HG02884 (cell line): ENCODE data around the gene SCT.

Experiments used
- ATAC-seq: cut with Tn5 transposase; IDR thresholded peaks from one replicate; pipeline ENCODE4 v1.9.1; 2021; ENCODE audit warnings: mild to moderate bottlenecking, moderate library complexity; ENCODE audit not compliant: unreplicated experiment

The SCT gene

DNA sequence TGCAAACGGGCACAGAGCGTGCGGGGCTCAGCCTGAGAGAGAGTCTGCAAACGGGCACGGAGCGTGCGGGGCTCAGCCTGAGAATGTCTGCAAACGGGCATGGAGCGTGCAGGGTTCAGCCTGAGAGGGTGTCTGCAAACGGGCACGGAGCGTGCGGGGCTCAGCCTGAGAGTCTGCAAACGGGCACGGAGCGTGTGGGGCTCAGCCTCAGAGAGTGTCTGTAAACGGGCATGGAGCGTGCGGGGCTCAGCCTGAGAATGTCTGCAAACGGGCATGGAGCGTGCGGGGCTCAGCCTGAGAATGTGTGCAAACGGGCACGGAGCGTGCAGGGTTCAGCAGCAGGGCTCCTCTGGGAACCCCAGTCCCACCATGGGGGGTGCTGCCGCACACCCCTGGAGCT is 37.2 kb downstream of the SCT start:
- ATAC-seq, result no peak

DNA sequence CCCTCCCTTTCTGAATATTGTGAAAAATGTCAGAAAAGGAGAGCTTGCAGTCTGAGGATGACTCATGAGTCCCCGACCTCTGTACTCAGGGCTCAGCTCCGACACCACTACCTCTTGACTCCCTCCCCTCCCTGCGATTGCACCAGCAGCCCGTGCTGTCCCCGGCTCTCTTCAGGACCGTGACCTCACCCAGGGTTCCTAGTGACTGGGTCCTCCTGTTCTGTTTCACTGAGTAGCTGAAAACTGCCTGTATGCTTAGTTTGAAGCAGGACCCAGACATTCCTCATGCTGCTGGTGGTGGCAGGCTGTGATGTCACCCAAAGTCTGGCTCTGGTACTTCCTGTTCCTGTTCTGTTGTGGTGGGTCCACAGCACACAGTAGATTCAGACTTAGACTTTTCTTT is 39.0 kb downstream of the SCT start:
- ATAC-seq, result no peak

DNA sequence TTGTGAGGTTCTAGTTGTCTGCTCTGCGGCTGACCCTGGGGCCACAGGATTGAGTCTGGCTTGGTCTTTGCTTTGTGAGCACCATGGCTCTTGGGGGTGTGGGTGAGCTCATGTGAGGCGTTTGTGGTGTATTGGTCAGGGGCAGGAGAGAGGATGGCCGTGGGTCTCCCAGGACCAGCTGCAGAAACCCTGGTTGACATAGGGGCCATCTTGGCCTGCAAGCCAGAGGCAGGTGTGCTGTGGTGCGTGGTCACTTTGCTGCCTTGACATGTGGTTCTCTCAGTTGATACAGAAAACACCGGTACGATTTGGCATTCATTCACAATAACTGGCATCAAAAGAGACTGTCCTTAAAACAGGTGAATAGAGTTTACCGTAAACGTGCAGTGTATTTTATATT is 39.4 kb downstream of the SCT start:
- no peak for ATAC-seq

DNA sequence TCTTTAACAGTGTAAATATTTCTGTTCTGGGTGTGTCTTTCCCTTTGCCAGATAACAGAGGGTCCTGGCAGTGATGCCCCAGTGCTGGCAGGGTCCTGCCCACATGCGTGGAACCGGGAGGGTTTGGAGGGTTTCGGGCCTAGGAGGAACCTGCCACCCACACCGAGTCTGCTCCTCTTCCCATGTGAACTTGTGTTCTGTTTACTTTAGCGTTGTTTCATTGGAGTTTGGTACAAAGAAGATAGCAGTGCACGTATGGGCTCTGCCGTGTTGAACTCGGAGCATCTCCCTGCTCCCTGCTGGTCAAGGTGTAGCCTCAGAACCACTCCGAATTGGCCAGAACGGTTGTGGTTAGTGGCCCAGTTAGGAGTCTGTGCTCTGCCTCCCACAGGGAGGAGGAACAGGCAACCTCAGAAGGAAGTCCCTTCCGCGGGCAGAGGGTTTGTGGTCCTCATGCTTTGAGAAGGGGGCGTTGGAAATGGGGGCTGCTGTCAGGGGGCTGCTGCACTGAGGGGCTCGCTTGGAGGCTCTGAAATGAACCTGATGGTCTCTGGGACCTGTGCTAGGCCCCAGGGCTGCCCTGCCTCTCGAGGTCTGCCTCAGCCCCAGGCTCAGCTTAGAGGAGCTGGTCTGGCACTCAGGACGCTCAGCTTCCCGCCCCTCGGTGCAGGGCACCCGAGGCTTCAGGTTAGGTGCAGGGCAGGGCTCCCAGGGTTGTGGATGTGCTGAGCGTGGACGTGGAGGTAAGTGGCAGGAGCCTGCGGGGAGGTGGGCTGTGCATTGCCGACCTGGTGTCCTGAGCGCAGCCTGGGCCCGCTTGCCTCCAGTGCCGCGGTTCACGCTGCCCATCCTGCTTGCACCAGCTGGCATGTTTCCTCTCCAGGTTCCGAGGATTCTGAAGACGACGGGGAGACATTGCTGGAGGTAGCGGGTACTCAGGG is 40.3 kb downstream of the SCT start:
- no peak for ATAC-seq

DNA sequence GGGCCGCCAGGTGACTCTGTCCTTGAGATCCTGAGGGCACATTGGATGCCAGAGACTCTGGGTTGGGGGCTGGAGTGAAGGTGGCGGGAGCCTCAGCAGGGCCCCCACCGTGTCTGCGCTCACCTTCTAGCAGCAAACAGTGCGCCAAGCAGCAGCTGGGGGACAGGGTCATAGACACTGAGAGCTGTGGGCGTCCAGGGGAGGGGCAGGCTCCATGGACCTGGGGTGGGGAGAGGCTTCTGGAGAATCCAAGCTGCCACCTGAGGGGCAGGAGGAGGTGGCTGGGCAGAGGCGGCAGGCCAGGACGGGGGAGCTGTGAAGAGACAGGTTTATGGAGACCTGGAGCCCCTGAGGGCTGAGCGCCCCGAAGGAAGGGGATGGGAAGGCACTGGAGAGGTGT is 42.7 kb downstream of the SCT start:
- no peak for ATAC-seq

DNA sequence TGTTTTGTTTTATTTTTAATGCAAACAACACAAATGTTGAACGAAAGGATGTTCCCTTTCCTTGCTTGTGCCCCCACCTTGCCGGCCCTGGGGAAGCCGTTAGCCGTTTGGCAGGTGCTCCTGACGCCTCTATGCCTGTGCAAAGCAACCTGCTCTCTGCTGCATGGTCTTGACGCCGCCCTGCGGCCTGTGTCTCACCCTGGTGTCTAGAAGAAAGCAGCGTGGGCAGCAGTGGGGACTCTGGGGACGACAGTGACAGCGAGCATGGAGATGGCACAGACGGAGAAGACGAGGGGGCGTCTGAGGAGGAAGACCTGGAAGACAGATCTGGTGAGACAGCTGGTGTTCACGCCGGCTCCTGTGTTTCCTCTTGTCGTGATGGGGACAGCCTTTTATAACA is 45.2 kb downstream of the SCT start:
- no peak for ATAC-seq

DNA sequence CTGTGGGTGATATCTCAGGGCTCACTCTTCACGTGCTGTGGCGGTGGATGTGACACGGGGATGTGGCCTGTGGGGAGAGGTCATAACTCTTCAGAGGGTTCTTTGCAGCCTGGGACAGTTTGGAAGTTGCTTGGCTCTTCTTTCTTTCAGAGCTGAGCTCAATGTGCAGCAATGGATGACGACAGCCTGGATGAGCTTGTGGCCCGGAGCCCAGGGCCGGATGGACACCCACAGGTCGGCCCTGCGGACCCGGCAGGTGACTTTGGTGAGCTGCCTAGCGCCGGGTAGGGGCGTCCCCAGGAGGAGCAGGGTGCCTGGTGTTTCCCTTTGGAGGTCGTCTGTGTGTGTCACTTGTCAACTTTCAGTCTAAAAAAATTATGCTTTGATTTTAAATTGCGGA is 45.6 kb downstream of the SCT start:
- ATAC-seq, result no peak

DNA sequence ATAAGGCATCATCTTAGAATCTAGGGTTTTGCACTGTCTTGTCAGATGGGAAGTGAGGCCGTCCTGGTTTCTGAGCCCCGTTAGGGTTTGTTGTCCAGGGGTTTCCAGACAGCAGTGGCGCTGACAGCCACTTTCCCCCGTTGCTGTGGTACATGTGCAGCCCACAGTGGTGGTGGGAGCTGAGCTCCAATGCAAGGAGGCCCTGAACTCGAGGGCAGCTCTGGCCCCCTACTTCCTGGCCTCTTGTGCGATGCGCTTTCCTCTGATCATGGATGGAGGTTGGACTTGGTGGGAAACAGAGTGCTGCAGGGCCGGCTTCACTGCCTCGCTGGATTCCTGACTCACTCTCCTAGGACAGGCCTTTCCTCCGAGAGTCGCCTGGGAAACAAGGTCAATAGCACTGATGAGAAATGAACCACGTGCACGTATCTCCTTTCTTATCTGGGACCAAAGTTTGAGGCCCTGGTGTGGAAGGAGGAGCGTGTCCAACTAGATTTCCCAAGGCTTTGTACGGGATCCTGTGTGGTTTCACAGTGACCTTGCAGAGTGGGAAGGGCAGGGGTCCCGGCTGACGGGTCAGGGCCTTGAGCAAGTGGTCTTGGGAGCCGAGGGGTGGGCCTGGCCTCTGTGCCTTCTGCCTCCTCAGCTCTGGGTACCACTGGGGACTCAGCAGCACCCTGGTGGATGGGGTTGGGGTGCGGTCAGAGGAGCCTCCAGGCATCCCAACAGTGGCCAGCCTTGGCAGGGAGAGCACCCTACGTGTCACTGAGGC is 47.0 kb downstream of the SCT start:
- ATAC-seq, result no peak

DNA sequence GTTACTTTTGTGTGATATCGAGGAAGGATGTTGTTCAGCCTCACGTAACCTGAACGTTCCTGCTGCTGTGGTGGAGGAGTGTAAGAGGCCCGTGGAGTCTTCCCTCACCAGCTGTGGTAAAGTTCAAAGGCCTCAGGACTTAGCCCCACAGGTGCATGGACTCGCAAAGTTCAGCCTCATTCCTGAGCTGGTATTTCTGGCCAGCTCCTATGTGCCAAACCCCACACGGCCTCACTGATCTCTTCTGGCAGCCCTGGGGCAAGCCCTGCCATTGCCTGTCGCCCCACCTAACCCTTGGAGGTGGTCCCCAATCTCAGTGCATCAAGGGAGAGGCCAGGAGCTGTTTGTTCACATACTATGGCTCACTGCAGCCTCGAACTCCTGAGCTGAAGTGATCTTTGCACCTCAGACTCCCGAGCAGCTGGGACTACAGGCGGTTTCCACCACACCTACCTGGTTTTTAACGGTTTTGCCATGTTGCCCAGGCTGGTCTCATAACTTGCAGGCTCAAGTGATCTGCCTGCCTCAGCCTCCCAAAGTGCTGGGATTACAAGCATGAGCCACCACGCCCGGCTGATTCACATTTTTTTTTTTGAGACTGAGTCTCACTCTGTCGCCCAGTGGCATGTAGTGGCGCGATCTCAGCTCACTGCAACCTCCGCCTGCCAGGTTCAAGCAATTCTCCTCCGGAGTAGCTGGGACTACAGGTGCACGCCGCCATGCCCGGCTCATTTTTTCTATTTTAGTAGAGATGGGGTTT is 48.5 kb downstream of the SCT start:
- ATAC-seq, result no peak

DNA sequence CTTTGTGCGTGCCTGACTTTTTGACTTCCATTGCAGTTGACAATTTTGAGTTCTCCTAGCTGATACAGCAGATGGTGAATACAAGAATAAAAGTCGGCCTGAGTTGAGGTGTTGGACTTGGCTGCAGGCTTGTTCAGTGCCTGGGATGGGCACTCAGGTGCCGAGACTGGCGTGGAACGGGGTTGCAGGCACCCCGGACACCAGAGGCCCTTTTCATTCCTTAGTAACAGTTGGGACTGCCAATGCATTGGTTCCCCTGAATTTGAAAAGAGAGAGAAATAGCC is 49.4 kb downstream of the SCT start:
- ATAC-seq, result no peak

DNA sequence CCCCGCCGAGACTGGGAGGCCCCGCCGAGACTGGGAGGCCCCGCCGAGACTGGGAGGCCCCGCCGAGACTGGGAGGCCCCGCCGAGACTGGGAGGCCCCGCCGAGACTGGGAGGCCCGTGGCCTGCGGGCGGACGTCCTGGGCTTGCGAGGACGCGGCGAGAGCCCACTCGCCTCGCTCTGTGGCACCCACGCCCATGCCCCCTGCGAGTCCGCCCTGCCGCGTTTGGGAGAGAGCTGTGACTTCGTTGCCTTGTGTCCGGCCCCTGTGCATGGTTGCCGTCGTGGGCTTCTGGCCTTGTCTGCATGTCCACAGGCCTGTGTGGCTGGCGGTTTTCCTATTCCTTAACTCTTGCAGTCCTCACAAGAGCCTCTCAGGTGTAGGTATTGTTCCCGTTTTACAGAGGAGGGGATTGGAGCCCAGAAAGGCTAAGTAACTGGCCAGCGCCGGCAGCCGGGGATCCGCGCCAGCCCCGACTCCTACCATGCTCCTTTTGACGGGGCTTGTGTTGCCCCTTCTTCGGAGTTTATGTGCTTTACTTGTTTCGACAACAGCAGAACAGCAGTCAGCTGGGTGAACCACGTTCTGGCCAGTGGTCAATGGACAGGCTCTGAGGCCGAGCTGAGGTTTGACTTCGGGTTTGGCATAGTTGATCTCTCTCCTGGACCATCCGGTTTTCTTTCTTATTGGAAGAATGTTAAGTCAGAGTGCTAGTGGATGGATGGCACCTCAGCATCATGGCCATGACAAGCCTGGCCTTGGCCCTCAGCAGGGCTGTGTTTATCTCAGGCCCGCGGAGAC is 50.0 kb downstream of the SCT start:
- no peak for ATAC-seq
